COLO668 (cell line): ENCODE results near the gene ARFRP1.
"Not testable (repeated sequence)": the region's sequence is repeated elsewhere in the genome, so short reads cannot be mapped to it uniquely, and the experiment has no call there.

Experiments used
- DNase-seq: peaks from one replicate; lab custom pipeline; 2025; ENCODE audit not compliant: unreplicated experiment; lab: John Stamatoyannopoulos, UW

The ARFRP1 gene

GRCh38 chr20:63657937-63658748, 49.6 kb downstream of the ARFRP1 start, which contains the start of gene RTEL1:
TSS of gene RTEL1 (plus strand) at chr20:63658312. CDS start at chr20:63659403, 1,091 bp downstream.
- peak; percentile 95 for DNase-seq

GRCh38 chr20:63657260-63657936, 50.4 kb downstream of the ARFRP1 start:
- DNase-seq: peak; percentile 50

GRCh38 chr20:63656451-63656850, 51.3 kb downstream of the ARFRP1 start:
- DNase-seq: no peak

GRCh38 chr20:63655249-63655648, 52.5 kb downstream of the ARFRP1 start:
- peak; percentile 42 for DNase-seq

GRCh38 chr20:63653974-63654668, 53.7 kb downstream of the ARFRP1 start:
- no peak for DNase-seq

- DNase-seq: peak; percentile 88
Observed at GRCh38 chr20:63653041-63653973, 54.5 kb downstream of the ARFRP1 start, which contains the start of gene STMN3. TSS of gene STMN3 (minus strand) at chr20:63653424. CDS start at chr20:63653345, 79 bp downstream.

GRCh38 chr20:63652192-63652980, 55.4 kb downstream of the ARFRP1 start:
- peak; percentile 65 for DNase-seq

- peak; percentile 67 for DNase-seq
Observed at GRCh38 chr20:63651942-63652191, 55.9 kb downstream of the ARFRP1 start.

GRCh38 chr20:63650486-63650885, 57.3 kb downstream of the ARFRP1 start:
- DNase-seq: not testable (repeated sequence)

- DNase-seq: no peak
Observed at GRCh38 chr20:63648895-63649589, 58.7 kb downstream of the ARFRP1 start.
